DMS153 treated with DMSO at 0.1 percent for 48 hours (cell line): ENCODE data around the gene DNASE1L2.
"Not testable (repeated sequence)": the region's sequence is repeated elsewhere in the genome, so short reads cannot be mapped to it uniquely, and the experiment has no call there.

Experiments
- DNase-seq: peaks from one replicate; lab custom pipeline; 2025; ENCODE audit not compliant: unreplicated experiment; lab: John Stamatoyannopoulos, UW

DNASE1L2 gene

DNA sequence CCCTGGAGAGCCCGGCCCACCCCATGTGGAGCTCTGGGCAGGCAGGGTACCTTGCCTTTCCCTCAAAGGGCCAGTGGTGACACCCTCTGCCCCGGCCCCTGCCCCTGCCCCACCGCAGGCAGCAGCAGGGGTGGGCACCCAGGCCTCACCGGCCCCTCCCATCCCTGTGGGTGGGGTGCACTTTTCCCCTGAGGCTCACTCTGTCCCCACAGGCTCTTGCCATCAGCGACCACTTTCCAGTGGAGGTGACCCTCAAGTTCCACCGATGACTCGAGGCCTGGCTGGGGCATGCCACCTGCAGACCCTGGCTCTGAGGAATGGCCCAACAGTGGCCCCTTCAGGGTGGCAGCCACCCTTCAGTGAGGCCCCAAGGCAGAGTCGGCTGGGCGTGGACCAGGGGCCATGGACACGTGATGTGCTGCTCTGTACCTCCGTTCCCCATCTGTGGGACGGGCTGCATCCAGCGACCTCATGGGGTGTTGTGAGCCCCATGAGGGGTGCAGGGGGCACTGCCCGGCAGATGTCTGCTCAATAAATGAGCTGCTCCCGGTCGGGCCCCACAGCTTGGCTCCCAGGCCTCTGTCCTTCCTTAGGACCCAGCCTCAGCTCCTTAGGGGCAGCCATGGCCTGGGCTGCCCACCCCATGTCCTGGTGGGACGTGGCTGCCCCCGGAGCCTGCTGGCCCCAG, 2.0 kb downstream of the DNASE1L2 start:
- no peak for DNase-seq

GRCh38 chr16:2238838-2239675, 2.8 kb downstream of the DNASE1L2 start:
- no peak for DNase-seq

DNA sequence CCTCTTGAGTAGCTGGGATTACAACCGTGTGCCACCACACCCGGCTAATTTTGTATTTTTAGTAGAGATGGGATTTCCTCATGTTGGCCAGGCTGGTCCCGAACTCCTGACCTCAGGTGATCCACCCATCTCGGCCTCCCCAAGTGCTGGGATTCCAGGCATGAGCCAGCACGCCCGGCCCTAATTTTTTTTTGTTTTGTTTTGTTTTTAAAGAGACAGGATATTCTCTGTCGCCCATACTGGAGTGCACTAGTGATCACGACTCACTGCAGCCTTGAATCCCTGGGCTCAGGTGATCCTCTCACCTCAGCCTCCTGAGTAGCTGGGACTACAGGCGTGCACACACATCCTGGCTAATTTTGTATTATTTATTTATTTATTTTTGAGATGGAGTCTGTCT, 4.1 kb downstream of the DNASE1L2 start:
- DNase-seq, result not testable (repeated sequence)

GRCh38 chr16:2242598-2242997, 6.4 kb downstream of the DNASE1L2 start:
- DNase-seq, result no peak

DNA sequence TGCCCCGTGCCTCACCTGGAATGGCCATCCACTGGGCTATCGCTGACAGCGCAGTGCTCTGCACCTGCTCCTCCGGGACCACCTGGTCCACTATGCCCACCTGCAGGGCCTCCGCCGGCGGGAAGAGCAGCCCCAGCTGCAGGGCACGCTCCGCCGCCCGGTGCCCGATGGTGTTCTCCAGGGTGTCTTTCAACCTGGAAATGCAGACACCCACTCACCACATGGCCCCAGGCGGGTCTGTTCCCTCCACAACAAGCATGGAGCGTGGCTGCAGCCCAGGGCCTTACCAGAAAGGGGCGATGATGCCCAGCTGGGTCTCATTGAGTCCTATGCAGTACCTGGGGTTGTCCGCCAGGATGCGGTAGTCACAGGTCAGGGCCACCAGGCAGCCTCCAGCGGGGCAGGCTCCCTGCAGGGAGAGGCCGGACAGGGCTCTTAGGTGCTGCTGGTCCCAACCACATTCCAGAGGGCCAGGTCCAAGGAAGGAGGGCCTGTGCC, 6.8 kb downstream of the DNASE1L2 start:
- DNase-seq, result no peak

- no peak for DNase-seq
Measured at GRCh38 chr16:2243781-2244180, 7.5 kb downstream of the DNASE1L2 start.

DNA sequence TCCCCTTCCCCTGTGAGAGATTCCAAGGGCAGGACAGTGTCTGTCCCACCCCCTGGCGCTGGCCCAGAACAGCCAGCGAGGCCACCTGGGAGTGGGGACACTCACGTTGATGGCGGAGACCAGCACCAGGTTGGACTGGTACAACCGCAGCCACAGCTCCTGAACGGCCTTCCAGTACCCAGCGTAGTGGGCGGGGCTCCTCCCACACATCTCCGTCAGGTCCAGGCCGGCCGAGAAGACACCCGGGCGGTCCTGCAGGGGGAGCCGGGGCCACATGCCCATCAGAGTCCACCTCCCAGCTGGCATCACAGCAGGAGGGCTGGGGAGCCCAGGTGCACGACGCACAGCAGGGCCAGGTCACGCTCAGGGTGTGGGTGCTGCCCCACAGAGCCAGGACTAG, 8.1 kb downstream of the DNASE1L2 start:
- DNase-seq, result no peak

- DNase-seq, result no peak
Measured at GRCh38 chr16:2244926-2245795, 8.9 kb downstream of the DNASE1L2 start.

DNA sequence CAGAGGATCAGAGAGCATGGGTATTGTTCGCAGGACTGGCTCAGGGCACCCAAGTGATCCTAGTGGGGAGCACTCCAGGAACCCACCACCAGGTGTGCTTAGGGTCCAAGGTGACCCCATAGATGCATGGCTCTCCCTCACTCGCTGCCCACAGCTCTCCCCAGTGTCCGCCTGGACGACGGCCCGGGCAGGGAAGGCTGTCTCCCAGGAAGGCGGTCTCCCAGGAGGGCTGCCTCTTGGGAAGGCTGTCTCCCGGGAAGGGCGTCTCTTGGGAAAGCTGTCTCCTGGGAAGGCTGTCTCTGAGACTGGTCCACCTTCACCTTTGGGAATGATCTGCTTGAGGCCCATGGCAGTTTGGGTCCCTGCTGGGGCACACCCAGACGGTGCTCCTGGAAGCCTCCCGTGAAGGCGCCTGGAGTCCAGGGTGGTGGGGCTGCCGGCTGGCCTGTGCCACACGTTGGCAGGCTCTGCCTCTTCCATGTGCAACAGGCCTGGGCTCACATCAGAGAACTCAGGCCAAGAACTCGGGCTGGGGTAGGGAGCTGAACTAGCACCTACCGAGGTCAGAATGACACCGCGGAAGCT, 10.1 kb downstream of the DNASE1L2 start:
- no peak for DNase-seq

GRCh38 chr16:2250652-2251295, 14.5 kb downstream of the DNASE1L2 start:
- no peak for DNase-seq

- DNase-seq, result peak; percentile 87
Measured at GRCh38 chr16:2251296-2252111, 15.3 kb downstream of the DNASE1L2 start, which contains the start of gene ECI1. Gene ECI1 (minus strand): TSS chr16:2251587. CDS start chr16:2251566, 21 bp downstream.

GRCh38 chr16:2252806-2253148, 16.5 kb downstream of the DNASE1L2 start:
- no peak for DNase-seq

DNA sequence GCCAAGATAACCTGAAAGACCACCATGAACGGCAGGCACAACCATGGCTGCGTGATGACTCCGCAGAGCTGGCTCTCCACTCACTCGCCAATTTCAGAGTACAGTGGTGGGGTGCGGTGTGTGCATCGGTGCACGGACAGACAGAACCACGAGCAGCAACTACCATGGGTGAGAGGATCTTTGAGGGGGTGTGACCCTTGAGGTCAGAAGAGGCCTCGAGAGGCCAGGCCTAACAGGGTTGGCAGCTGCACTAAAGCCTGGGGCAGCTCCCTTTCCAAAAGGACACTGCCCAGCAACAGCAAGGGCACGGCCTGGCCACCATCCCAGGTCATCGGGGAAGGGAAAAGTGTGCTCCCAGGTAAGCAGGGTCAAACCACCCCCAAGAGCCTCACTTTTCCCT, 17.0 kb downstream of the DNASE1L2 start:
- no peak for DNase-seq

DNA sequence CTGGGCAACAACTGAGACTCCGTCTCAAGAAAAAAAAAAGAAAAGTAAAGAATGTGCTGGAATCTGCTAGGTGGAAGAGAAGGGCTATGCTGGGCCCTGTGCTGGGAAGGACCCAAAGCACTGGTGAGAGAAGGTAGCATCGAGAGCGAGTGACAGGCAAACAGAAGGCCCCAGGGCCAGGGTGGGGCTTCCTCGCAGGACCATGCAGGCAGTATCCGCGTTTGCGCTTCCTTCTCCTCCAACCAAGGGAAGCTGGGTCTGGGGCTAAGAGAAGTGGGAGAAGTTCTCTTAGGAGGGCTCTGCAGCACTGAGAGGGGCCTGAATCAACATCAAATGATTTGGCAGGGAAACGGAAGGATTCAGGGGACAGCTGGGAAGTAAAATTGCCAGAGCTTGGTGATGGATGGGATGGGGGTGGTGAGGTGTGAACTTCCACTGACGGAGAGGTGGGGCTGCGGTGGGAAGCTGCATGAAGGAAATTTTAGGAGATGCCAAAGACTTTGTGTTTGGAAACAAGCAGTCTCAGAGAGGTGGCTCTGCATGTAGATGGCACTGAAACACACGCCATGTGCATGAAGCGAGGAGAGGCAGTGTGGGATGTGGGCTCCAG, 20.4 kb downstream of the DNASE1L2 start:
- DNase-seq, result no peak

- no peak for DNase-seq
Measured at GRCh38 chr16:2257726-2258125, 21.5 kb downstream of the DNASE1L2 start.

DNA sequence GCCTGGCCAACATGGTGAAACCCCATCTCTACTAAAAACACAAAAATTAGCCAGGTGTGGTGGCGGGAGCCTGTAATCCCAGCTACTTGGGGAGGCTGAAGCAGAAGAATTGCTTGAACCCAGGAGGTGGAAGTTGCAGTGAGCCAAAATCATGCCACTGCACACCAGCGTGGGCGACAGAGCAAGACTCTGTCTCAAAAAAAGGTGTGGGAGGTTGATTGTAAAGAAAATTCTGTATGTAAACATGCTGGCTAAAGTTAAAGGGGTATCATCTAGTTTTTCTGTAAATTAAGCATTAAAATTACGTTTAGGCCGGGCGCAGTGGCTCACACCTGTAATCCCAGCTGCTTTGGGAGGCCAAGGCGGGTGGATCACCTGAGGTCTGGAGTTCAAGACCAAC, 22.3 kb downstream of the DNASE1L2 start:
- DNase-seq, result not testable (repeated sequence)

DNA sequence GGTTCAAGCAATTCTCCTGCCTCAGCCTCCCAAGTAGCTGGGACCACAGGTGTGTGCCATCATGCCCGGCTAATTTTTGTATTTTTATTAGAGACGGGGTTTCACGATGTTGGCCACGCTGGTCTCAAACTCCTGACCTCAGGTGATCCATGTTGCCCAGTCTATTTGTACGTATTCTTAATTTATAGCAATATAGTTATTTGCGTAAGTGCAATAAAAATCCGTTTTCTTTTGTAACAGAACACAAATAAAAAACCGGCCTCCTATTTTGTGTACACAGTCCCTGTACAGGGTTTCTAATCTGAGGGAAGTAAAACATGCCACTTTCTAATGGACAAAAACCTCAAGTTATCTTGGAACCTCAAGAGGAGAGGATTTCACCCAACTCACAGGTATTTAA, 24.0 kb downstream of the DNASE1L2 start:
- no peak for DNase-seq

- DNase-seq, result not testable (repeated sequence)
Measured at GRCh38 chr16:2263026-2263425, 26.8 kb downstream of the DNASE1L2 start.

DNA sequence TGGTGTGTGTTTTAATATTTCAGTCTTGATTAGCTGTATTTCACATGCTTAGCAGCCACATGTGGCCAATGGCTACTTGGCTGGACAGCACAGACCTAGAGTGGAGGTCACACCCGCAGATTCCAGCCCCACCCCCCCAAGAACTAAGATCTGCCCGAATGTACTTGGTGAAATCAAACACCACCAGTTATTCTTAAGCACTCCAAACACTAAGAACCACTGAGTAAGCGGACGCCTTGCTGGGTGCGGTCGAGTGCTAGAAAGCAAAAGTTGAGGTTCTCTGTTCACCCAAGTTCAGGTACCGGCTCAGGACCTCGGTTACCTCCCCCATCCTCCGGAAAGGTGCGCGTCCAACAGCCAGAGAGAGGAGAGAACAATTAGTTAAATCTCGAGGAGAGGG, 30.6 kb downstream of the DNASE1L2 start:
- DNase-seq, result not testable (repeated sequence)
